Activated effector memory CD4-positive, alpha-beta T cell treated with anti-CD3 and anti-CD28 coated beads, Interleukin-2, amount 50 U/mL, for 16 hours (primary cell): ENCODE measurements around the gene NTHL1.
"Not testable (repeated sequence)": the region's sequence is repeated elsewhere in the genome, so short reads cannot be mapped to it uniquely, and the experiment has no call there.

Source experiments
- DNase-seq: peaks from one replicate; pipeline ENCODE4 v3.0.0-alpha.2; 2020

Gene NTHL1

GRCh38 chr16:2040041-2040786 lies 7.4 kb downstream of the NTHL1 start:
- DNase-seq, result no peak

DNA sequence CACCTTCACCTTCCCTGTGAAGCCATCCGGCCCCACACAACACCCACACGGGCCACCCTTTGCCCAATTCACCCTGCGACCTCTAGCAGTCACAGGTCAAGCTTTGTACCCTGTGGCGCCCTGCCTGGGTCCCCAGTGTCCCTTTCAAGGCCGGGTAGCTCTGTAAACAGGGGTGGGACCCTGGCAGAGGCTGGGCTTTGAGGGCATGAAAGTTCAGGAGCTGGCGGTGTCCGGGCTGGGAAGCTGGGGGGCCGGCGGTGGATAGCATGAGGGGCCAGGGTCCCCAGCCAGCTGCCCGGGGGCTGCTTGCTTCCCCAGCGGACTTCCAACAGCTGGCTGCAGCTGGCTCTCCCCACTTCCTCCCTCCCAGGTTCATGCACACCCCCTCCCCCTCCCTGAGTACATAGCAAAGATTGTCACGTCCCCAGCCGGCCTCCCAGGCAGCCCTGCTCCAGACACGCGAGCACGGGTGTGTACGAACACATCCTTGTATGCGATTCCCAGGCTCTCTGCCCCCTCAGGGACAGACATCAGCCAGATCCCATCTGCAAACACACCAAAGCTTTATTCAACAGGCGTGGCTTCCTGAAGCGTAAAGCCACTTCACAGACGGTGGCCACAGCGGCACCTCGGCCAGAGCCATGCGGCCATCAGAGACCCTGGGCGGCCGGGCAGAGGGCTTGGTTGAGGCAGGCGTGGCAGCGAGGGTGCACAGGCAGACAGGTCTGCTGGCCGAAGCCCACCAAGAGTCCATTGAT lies 8.2 kb downstream of the NTHL1 start:
- no peak for DNase-seq

- no peak for DNase-seq
These were observed 9.0 kb downstream of the NTHL1 start for GRCh38 chr16:2038382-2039231.

DNA sequence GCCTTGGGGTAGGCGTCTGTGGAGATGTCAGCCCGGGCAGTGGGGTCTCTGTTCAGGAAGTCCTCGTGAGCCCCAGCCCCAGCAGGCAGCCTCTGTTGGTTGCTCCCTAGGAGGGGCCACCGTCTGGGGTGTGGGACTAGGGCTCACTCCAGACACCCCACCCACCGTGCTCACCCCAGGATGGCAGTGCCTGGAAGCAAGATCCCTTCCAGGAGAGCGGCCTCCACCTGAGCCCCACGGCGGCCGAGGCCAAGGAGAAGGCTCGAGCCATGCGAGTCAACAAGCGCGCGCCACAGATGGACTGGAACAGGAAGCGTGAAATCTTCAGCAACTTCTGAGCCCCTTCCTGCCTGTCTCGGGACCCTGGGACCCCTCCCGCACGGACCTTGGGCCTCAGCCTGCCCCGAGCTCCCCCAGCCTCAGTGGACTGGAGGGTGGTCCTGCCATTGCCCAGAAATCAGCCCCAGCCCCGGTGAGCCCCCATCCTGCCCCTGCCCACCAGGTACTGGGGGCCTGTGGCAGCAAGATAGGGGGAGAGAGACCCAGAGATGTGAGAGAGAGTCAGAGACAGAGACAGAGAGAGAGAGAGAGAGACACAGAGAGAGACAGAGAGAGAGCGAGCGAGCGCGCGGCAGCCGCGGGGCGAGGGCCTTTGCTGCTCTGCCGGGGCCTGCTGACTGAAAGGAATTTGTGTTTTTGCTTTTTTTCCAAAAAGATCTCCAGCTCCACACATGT lies 9.8 kb downstream of the NTHL1 start:
- DNase-seq, result no peak

GRCh38 chr16:2037115-2037514 lies 10.5 kb downstream of the NTHL1 start:
- no peak for DNase-seq

DNA sequence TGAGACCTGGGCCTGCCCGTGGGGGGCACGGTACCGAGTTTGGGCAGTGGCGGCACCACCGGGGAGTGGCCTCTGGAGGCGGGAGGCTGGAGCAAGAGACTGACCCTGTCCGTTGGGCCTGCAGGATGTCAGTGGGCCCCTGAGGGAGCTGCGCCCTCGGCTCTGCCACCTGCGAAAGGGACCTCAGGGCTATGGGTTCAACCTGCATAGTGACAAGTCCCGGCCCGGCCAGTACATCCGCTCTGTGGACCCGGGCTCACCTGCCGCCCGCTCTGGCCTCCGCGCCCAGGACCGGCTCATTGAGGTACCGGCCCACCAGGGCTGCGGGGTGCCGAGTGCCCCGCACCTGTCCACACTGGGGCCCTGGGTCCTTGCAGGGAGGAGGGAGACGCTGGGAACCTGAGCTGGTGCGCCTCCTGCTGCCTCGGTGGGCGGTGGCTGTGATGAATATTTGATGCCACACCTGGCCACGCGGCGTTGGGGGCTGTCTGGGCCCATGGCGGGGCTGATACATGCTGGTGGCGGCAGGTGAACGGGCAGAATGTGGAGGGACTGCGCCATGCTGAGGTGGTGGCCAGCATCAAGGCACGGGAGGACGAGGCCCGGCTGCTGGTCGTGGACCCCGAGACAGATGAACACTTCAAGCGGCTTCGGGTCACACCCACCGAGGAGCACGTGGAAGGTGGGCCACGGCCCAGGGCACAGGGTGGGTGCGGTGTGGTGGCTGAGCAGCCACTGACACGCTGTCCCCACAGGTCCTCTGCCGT lies 11.3 kb downstream of the NTHL1 start:
- DNase-seq, result no peak

DNA sequence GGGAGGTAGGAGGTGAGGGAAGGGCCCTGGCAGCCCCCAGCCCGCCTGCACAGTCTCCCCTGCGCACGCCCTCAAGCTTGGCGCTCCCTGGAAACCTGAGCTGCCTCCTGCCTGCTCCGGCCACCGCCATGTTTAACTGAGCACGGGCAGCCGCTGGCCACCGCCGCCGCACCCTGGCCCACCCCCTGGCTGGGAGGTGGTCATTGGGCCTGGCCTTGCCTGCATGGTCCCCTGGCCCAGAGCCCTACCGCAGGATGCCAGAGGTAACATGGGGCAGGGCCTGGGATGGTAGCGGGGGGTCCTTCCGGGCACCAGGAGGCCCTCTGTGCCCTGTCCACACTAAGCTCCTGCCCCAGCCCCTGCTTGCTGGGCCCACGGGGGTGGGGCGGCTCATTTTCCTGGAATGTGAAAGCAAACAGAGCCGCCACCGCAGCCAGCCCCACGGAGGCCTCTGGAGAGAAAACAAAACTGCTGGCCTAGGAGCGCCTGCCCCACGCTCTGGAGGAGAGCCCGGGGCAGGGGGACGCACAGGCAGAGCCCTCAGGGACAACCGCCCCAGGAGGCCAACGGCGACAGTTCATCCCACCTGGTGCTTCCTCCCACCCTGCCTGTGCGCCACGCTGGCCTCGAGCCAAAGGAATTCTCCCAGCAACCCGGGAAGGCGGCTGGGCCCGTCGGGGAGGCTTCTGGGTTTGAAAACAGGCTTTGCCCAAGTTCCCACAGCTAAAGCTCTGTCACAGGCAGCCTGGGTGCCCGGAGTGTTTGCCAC lies 12.0 kb downstream of the NTHL1 start:
- DNase-seq, result no peak

DNA sequence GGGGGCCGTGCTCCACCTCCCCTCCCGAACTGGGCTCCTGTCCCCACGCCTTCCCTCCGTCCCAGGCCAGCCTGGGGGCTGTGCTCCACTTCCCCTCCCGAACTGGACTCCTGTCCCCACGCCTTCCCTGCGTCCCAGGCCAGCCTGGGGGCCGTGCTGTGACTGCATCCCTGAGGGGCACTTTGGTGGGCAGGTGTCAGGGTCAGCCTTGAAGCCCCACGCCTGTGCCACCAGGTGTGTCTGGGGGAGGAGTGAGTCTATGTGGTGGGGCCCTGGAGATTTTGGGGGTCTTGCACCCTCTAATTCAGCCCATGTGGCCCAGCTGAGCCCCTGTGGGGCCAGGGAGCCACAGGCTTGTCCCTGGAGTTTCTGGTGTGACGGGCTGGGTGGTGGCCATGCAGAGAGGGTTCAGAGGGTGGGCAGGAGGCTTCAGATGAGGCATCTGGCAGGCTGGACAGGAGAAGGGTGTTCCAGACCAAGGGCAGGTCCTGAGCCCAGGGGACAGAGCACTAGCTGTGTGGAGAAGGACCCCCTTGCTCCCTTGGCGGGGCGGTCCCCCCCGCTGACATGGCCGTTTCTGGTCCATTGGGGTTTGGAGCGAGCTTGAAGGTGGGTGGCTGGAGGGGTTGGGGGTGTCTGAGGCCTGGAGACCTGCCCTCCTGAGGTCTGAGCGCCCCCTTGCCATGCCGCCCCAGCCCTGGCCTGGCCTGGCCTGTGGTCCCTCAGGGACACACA lies 12.8 kb downstream of the NTHL1 start:
- no peak for DNase-seq

DNA sequence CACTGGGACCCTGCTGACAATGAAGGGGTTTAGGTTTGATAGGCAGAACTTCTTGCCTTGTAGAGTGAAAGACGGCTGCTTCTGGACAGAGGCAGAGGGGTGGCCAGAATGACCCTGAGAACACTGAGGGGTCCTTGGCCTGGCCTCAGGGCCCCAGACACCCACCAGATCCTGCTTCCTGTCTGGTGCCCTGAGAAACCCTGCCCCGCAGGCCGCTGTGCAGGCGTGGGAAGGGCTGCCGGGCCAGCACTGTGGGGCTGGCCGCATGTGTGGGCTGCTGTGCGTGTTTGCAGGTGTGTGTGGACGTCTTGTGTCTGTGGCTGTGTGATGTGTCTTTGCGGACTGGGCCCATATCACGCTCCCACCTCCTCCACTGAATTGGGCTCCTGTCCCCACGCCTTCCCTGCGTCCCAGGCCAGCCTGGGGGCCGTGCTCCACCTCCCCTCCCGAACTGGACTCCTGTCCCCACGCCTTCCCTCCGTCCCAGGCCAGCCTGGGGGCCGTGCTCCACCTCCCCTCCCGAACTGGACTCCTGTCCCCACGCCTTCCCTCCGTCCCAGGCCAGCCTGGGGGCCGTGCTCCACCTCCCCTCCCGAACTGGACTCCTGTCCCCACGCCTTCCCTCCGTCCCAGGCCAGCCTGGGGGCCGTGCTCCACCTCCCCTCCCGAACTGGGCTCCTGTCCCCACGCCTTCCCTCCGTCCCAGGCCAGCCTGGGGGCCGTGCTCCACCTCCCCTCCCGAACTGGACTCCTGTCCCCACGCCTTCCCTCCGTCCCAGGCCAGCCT lies 13.5 kb downstream of the NTHL1 start:
- DNase-seq, result not testable (repeated sequence)

DNA sequence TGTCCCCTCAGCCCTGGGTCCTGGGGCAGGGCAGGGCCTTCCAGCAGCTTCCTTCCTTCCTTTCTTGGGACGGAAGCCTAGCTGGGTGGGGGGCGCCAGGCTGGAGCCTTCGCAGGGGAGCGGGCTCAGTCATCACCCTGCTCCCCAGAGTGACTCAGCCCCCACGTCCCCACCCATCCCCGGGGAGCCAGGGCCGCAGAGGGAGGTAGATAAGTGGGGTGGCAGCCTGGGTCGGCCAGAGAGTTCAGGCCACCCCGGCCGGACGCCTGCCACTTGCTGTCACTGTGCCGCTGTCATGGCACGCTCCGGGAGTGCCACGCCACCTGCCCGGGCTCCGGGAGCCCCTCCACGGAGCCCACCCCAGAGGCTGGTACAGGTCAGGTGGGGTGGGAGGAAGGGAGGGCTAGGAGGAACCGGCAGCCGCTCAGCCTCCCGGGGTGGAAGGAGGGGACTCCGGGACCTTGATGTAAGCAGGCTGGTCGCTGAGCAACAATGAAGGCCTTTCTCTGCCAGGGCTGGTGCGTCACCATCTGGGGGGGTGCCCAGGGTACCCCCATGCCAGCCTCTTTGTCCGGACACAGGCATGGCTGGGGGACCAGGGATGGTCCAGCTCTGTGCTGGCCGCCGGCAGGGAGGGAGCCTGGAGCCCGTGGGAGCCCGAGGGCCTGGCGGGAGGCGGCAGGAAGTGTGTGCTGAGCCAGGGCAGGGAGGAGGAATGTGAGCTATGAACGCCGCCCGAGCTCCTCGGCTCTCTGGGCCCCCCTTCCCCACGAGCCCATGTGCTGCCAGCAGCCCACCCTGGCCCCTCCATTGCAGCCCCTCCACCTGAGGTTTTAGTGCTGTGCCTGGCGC lies 14.4 kb downstream of the NTHL1 start:
- no peak for DNase-seq

DNA sequence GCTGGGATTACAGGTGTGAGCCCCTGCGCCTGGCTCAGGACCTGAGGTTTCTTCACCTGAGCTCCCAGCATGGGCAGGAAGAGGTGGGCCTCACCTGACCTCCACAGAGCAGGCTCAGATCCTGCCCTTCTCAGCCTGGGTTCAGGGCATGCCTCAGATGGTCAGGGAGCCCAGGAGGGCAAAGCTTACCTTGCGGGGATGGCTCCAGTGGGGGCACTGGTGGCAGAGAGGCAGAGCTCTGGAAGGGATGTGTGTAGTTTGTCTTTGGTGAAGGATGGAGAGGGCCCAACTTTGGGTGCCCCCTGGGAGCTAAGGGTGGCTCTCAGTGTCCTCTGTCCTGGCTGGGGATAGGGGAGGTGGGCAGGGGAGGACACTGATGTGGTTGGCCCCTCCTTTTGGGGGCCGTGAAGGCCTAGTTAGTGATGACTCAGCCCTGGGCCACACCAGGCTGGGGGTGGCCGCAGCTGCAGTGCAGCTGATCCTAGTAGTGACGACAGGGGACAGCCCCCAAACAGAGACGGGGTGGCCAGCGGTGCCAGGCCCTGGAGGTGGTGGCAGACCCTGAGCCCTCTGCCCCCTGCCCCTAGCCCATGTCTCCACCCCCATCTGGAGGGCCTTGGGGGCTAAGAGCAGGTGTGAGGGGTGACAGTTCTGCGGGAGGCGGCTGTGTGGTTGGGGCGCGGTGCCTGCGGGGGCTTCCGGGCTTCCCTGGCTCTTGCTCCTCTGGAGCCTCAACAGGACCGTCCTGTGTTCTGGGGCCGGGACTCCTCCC lies 15.2 kb downstream of the NTHL1 start:
- no peak for DNase-seq

DNA sequence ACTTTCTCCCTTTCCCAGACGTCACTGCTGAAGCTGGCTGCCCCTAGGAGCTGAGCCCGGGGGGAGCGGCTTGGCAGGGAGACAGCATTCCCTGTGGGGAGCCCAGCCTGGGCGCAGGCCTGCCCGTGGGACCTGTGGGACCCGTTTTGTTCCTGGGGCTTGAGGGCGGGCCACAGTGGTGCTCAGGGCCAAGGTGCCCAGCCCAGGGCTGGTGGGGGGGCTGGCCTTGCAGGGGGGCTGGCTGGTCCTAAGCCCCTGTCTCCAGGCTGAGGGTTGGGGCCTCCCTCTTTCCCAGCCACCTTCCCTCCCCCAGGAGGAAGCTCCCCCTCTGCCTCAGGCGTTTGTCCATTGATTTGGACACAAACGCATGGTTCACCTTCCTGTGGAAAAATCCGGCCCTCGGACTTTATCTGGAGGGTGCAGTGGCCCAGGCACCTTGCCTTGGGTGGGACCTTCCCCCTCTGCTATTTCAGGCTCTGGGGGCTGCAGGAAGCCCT lies 16.5 kb downstream of the NTHL1 start:
- DNase-seq, result no peak

- DNase-seq, result no peak
These were observed 17.6 kb downstream of the NTHL1 start for GRCh38 chr16:2030036-2030435.

DNA sequence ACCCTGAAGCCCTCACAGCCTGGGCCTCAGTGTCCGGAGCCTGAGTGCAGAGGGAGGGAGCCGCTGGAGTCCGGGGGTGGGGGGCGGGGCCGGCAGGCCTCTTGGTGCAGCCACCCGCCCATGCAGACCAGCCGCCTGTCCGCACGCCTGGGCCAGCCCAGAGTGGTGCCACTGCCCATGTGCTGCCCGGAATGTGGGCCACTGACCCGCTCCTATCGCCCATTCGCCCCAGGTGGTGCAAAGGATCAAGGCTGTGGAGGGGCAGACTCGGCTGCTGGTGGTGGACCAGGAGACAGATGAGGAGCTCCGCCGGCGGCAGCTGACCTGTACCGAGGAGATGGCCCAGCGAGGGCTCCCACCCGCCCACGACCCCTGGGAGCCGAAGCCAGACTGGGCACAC lies 18.3 kb downstream of the NTHL1 start:
- DNase-seq, result no peak

- no peak for DNase-seq
These were observed 18.9 kb downstream of the NTHL1 start for GRCh38 chr16:2028620-2029220.

DNA sequence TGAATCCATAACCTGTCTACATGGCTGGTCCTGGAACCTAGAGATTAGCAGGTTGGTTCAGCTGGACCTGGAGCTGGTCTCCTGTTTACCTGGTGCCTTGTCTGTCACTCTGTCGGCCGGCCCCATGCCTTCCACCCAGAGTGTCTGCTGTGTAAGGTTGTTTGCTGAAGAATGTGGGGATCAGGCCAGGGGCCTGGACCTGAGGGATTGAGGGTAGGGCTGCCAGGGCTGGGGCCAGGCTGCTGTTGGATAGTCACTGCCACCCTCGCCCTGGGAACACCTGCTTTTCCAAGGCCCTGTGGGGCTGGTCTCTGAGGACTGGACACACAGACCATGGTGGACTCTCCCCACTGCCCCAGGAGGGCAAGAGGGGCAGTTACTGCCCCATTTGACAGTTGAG lies 19.5 kb downstream of the NTHL1 start:
- DNase-seq, result no peak
